GM23248 (cell line): Measurements from ENCODE around the gene ARFGEF3.

ENCODE experiments used
- EZH2 ChIP-seq: fragments of 200-600 bp; sonication (generic); IDR thresholded peaks from 2 replicates; pipeline ENCODE4 v1.6.1; 2018; ENCODE audit warnings: antibody characterized with exemption, mild to moderate bottlenecking; ENCODE audit not compliant: insufficient read depth, poor library complexity, severe bottlenecking
- EZH2phosphoT487 ChIP-seq: fragments of 200-600 bp; sonication (generic); IDR thresholded peaks from 2 replicates; pipeline ENCODE4 v1.6.1; 2018; ENCODE audit warnings: antibody characterized with exemption, moderate library complexity, mild to moderate bottlenecking, low read depth; ENCODE audit not compliant: insufficient read depth

DNA sequence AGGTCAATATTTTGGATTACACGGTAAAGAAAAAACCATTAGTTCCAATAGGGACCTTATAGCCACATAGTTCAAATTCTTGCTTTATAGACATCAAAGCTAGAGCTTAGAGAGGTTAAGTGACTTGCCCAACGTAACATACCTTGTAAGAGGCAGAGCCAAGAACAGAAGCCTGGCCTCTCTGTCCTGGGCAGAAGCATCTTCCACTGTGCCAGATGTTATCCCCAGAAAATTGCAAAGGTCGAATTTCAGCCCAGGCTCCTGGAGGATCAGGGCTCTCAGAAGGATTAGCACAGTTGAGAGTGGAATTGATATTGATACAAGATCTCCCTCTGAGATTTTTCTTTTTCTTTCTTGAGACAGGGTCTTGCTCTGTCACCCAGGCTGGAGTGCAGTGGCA is 222.0 kb downstream of the ARFGEF3 start:
- TF ChIP-seq EZH2 (no peak), EZH2phosphoT487 (no peak)
